Keratinocyte (primary cell): ENCODE results near the gene PRKN. TPM values are rescaled to one million over a fixed set of nuclear protein-coding genes. Genes with fewer than 3 reads are reported as not detected.

ENCODE experiments used
- DNase-seq: peaks from one replicate; pipeline ENCODE4 v3.0.0-alpha.2; 2011; ENCODE audit warnings: low read depth, missing footprints, low spot score
- FAIRE-seq: peaks from 2 replicates; lab custom pipeline; 2011; peaks lifted over from hg19 to GRCh38; lab: Jason Lieb, UNC
- H2AFZ ChIP-seq: 2 replicates; pipeline ENCODE4 v1.6.0; 2012; ENCODE audit warnings: low read length, control low read depth, inconsistent platforms; ENCODE audit not compliant: control insufficient read depth
- H3K27ac ChIP-seq: 2 replicates; pipeline ENCODE4 v1.5.1; 2011; ENCODE audit warnings: low read length; ENCODE audit not compliant: control insufficient read depth, insufficient read depth
- H3K27me3 ChIP-seq: 3 replicates; pipeline ENCODE4 v1.6.0; 2011; ENCODE audit warnings: low read length; ENCODE audit not compliant: control insufficient read depth, insufficient read depth; ENCODE audit errors: extremely low read depth
- H3K36me3 ChIP-seq, 2 experiments: 2 replicates in 1 of 2; 3 replicates in 1 of 2; pipeline ENCODE4 v1.5.1; 2011; ENCODE audit warnings: low read length in 2 of 2, mild to moderate bottlenecking in 1 of 2; ENCODE audit not compliant: control insufficient read depth in 2 of 2, insufficient read depth in 2 of 2; ENCODE audit errors: extremely low read depth in 1 of 2
- H3K4me1 ChIP-seq: 3 replicates; pipeline ENCODE4 v1.5.1; 2011; ENCODE audit warnings: low read length; ENCODE audit not compliant: control insufficient read depth, insufficient read depth; ENCODE audit errors: extremely low read depth
- H3K4me2 ChIP-seq: 3 replicates; pipeline ENCODE4 v1.6.0; 2011; ENCODE audit warnings: low read depth, low read length; ENCODE audit not compliant: control insufficient read depth, insufficient read depth; ENCODE audit errors: extremely low read depth
- H3K4me3 ChIP-seq, 3 experiments: fragments of 200-600 bp in 1 of 3; sonication (generic) in 1 of 3; 2 replicates in 2 of 3; 3 replicates in 1 of 3; pipeline ENCODE4 v1.5.1; 2011 to 2016; ENCODE audit warnings: low read length in 3 of 3, mild to moderate bottlenecking in 3 of 3, control low read depth in 2 of 3, inconsistent platforms in 1 of 3, low read depth in 1 of 3, mixed read lengths in 1 of 3, mixed run types in 1 of 3, moderate library complexity in 1 of 3; ENCODE audit not compliant: control insufficient read depth in 2 of 3, insufficient read depth in 2 of 3; ENCODE audit errors: extremely low read depth in 1 of 3
- H3K79me2 ChIP-seq: 2 replicates; pipeline ENCODE4 v1.6.0; 2012; ENCODE audit warnings: low read length; ENCODE audit not compliant: control insufficient read depth, insufficient read depth
- H3K9ac ChIP-seq: 3 replicates; pipeline ENCODE4 v1.6.0; 2011; ENCODE audit warnings: low read length; ENCODE audit not compliant: control insufficient read depth, insufficient read depth; ENCODE audit errors: extremely low read depth
- H3K9me1 ChIP-seq: 3 replicates; pipeline ENCODE4 v1.6.0; 2011; ENCODE audit warnings: low read length; ENCODE audit not compliant: control insufficient read depth, insufficient read depth; ENCODE audit errors: extremely low read depth
- H3K9me3 ChIP-seq: 2 replicates; pipeline ENCODE4 v1.5.1; 2012; ENCODE audit warnings: low read depth, low read length; ENCODE audit not compliant: control insufficient read depth
- H4K20me1 ChIP-seq: 3 replicates; pipeline ENCODE4 v1.6.0; 2011; ENCODE audit warnings: low read length; ENCODE audit not compliant: control insufficient read depth, insufficient read depth; ENCODE audit errors: extremely low read depth
- EZH2 ChIP-seq: IDR thresholded peaks from one replicate; pipeline ENCODE4 v1.6.1; 2012; ENCODE audit warnings: inconsistent platforms, mild to moderate bottlenecking, low read length, moderate library complexity
- dilution Hi-C: fragments of 300-500 bp; cut with MboI; formaldehyde crosslinking; loops from one replicate; pipeline ENCODE4 v1.7.0; 2020; ENCODE audit warnings: low sequenced_read_pairs; ENCODE audit not compliant: extremely low pct_ligation_motif_present
- polyA plus RNA-seq, 5 experiments: library from polyadenylated mRNA; depleted of rRNA in 3 of 5; stranded (reverse) in 3 of 5; stranded (forward) in 1 of 5; unstranded in 1 of 5; fragments of >200 nt; gene quantifications; 1 replicate in 1 of 5; 2 replicates in 3 of 5; 3 replicates in 1 of 5; pipeline versions ENCODE4 v1.2.1 to v1.2.3, GENCODE V29; 2011 to 2012; ENCODE audit warnings: missing spikeins in 2 of 5, low read depth in 1 of 5, low replicate concordance in 1 of 5
- TF ChIP-seq, protein P1 (sequence below), 3 experiments: IDR thresholded peaks in 1 of 3; conservative IDR thresholded peaks in 1 of 3; optimal IDR thresholded peaks in 1 of 3; 2 replicates in 2 of 3; 3 replicates in 1 of 3; pipeline versions ENCODE3 to v1.5.1; 2011; ENCODE audit warnings: low read length in 3 of 3, mild to moderate bottlenecking in 3 of 3, moderate library complexity in 2 of 3, control low read depth in 1 of 3, inconsistent platforms in 1 of 3; ENCODE audit not compliant: insufficient read depth in 2 of 3; ENCODE audit errors: extremely low read depth in 1 of 3

Gene PRKN
- polyA plus RNA-seq, 1 donor (not counting 4 experiments of a cell fraction or from before 2014, with no cell fraction given): 0.67 TPM

DNA sequence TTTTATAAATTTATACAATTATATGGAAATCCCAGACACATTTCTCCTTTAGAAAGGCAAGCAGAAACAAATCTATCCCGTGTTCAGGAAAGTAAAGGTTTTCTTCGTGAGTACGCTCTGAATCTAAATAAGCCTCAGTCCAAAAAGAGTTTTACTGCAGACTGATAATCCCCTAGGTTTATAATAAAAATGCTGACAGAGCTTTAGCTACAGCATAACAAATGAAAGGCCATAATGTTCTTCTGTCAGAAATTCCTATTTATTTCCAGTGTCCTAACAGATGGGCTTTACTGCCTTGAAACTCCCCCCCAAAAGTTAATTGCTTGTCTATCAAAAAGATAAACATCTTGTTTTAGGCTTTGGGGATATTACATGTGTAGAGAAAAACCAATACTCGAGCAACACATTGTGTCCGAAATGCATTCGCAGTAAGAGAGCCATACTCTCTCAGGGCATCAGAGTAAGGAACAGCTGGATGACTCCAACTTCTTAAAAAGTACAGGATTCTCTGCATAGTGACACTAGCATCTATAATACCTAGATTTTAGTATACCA lies 109.0 kb downstream of the PRKN start:
- Histone ChIP-seq H3K79me2 (no peaks in the 10 kb centered on the region), H2AFZ (no peak overlapping the region), H3K36me3 (no peaks in the 10 kb centered on the region), H3K4me3 (no peak overlapping the region), H3K4me2 (no peak overlapping the region), H4K20me1 (no peaks in the 10 kb centered on the region), H3K9ac (no peak overlapping the region), H3K27me3 (no peaks in the 10 kb centered on the region), H3K9me3 (no peaks in the 10 kb centered on the region), H3K27ac (no peak overlapping the region), H3K9me1 (no peaks in the 10 kb centered on the region), H3K4me1 (no peaks in the 10 kb centered on the region)
- TF ChIP-seq, protein P1, sequence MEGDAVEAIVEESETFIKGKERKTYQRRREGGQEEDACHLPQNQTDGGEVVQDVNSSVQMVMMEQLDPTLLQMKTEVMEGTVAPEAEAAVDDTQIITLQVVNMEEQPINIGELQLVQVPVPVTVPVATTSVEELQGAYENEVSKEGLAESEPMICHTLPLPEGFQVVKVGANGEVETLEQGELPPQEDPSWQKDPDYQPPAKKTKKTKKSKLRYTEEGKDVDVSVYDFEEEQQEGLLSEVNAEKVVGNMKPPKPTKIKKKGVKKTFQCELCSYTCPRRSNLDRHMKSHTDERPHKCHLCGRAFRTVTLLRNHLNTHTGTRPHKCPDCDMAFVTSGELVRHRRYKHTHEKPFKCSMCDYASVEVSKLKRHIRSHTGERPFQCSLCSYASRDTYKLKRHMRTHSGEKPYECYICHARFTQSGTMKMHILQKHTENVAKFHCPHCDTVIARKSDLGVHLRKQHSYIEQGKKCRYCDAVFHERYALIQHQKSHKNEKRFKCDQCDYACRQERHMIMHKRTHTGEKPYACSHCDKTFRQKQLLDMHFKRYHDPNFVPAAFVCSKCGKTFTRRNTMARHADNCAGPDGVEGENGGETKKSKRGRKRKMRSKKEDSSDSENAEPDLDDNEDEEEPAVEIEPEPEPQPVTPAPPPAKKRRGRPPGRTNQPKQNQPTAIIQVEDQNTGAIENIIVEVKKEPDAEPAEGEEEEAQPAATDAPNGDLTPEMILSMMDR (optimal IDR thresholded peaks at IDR 0.05 in 1 of 3, IDR thresholded peaks at IDR 0.05 in 1 of 3, conservative IDR thresholded peaks at IDR 0.05 in 1 of 3; ENCODE audit: extremely low read depth in 1 of 3, insufficient read depth in 2 of 3, low read length in 3 of 3): no peak
- no peak for TF ChIP-seq EZH2
- no peak for DNase-seq
- dilution Hi-C loops: no loop called here
- no peak for FAIRE-seq

DNA sequence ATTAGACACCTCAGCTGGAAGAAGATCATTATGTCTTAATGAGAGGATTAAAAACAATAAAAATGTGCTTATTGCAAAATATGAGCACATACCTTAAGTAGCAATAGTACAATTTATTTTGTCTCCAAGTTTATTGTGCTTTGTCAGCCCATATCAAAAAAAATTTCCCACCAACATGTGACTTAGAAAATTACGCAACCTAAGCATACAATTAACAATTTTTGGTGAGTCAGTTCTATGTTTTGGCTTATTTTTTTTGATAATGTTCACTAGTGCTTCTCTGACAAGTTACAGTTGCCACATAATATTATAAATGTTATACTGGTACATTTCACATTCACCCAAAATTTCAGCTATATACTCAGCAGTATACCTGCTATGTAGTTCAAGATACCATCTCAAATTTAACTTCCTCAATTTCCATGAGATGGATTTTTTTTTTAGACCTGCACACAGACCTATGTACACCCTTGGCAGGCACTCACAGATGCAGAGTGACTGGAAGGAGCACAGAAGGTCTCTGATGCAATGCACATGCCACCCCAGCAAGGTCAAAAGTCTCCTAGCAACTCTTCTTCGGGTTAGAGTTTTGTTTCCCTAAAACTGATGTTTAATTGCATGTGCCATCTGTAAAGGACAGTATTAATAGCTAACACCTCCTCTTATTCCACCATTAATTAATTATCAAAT lies 112.4 kb downstream of the PRKN start:
- FAIRE-seq: no peak
- Histone ChIP-seq H3K9ac (no peak overlapping the region), H3K79me2 (no peaks in the 10 kb centered on the region), H2AFZ (no peak overlapping the region), H3K4me1 (no peaks in the 10 kb centered on the region), H3K9me1 (no peaks in the 10 kb centered on the region), H3K4me2 (no peak overlapping the region), H3K4me3 (no peak overlapping the region), H3K27ac (no peak overlapping the region), H3K36me3 (no peaks in the 10 kb centered on the region), H3K27me3 (no peaks in the 10 kb centered on the region), H4K20me1 (no peaks in the 10 kb centered on the region), H3K9me3 (no peaks in the 10 kb centered on the region)
- no peak for DNase-seq
- no peak for TF ChIP-seq EZH2
- TF ChIP-seq, protein P1 (optimal IDR thresholded peaks at IDR 0.05 in 1 of 3, IDR thresholded peaks at IDR 0.05 in 1 of 3, conservative IDR thresholded peaks at IDR 0.05 in 1 of 3; ENCODE audit: extremely low read depth in 1 of 3, insufficient read depth in 2 of 3, low read length in 3 of 3): no peak
- dilution Hi-C loops: no loop called here
